Measurements from ENCODE around the gene WDR19.

DNA sequence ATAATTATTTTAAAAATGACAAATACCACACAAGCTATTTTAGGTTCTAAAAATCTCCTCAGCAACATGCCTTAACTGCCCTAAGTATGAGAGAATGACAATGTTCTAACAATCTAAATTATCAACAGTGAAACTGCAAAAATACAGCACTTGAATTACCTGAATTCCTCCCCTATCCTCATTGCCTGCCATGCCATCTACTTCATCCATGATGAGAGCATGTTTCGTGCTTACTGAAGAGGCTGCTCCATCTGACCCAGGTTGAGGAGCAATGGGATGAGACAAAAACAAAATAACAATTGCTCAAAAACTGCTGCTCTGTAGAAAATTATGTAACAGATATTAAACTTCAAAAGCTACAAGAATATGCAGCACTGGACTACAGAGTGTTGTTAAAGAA lies 120.6 kb downstream of the WDR19 start:
- TF ChIP-seq CEBPB (IDR thresholded peaks at IDR 0.05; ENCODE audit: low read depth, low read length) (no peak), BHLHE40 (IDR thresholded peaks at IDR 0.05; ENCODE audit: low read depth, low read length) (no peak), NFE2L2 (IDR thresholded peaks at IDR 0.05; ENCODE audit: low read depth, low read length) (no peak)
- TF ChIP-seq, protein P1, sequence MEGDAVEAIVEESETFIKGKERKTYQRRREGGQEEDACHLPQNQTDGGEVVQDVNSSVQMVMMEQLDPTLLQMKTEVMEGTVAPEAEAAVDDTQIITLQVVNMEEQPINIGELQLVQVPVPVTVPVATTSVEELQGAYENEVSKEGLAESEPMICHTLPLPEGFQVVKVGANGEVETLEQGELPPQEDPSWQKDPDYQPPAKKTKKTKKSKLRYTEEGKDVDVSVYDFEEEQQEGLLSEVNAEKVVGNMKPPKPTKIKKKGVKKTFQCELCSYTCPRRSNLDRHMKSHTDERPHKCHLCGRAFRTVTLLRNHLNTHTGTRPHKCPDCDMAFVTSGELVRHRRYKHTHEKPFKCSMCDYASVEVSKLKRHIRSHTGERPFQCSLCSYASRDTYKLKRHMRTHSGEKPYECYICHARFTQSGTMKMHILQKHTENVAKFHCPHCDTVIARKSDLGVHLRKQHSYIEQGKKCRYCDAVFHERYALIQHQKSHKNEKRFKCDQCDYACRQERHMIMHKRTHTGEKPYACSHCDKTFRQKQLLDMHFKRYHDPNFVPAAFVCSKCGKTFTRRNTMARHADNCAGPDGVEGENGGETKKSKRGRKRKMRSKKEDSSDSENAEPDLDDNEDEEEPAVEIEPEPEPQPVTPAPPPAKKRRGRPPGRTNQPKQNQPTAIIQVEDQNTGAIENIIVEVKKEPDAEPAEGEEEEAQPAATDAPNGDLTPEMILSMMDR (conservative IDR thresholded peaks at IDR 0.05; ENCODE audit: low read depth, low read length), result no peak

Data from IMR-90 (cell line).